HCT116 (cell line): ENCODE measurements around the gene RPRD1B. TPM values are rescaled to one million over a fixed set of nuclear protein-coding genes. Genes with fewer than 3 reads are reported as not detected.

Experiments used
- ATAC-seq: fragments of 200-7000 bp; cut with Tn5 transposase; 2 replicates; pipeline ENCODE4 v1.9.1; 2020; ENCODE audit warnings: mild to moderate bottlenecking, moderate library complexity
- BruUV-seq: library from RNA; stranded (reverse); fragments of 400-500 nt; replicated peaks from 2 replicates; lab custom pipeline; 2021; lab: Mats Ljungman, UMichigan
- CTCF ChIA-PET: fragments of 300-600 bp; sonication (Branson Sonifier 250); formaldehyde crosslinking; loops from one replicate; lab custom pipeline; 2021; ENCODE audit warnings: antibody characterized with exemption; lab: Charles Lee
- POLR2A ChIA-PET: fragments of 300-600, 350-600 bp; sonication (Branson Sonifier 250); formaldehyde crosslinking; loops from one replicate; lab custom pipeline; 2021; ENCODE audit warnings: antibody characterized with exemption; lab: Charles Lee
- RAD21 ChIA-PET, 2 experiments: fragments of 300-600 bp; sonication (Branson Sonifier 250); formaldehyde crosslinking; loops; one replicate each; lab custom pipeline; 2023; ENCODE audit warnings: low total read pairs in 2 of 2; ENCODE audit not compliant: uncharacterized antibody in 2 of 2, unreplicated experiment in 2 of 2, low non-redundant PET in 1 of 2; lab: Charles Lee
- DNase-seq: peaks from one replicate; pipeline ENCODE4 v3.0.0-alpha.2; 2010; ENCODE audit warnings: low read depth, low spot score
- H2AFZ ChIP-seq: fragments of 200-600 bp; shearing (Covaris generic), sonication (generic); 2 replicates; pipeline ENCODE4 v1.6.1; 2017; ENCODE audit warnings: low read depth, mixed run types, mixed read lengths, antibody characterized with exemption, low read length; ENCODE audit not compliant: poor library complexity, severe bottlenecking
- H3K27ac ChIP-seq: 2 replicates; pipeline ENCODE4 v1.5.1; 2012; ENCODE audit warnings: low read depth, low read length
- H3K27me3 ChIP-seq: fragments of 200-600 bp; sonication (generic); 2 replicates; pipeline ENCODE4 v1.6.1; 2016; ENCODE audit warnings: mixed run types, low read length, mixed read lengths; ENCODE audit not compliant: insufficient read depth
- H3K36me3 ChIP-seq, 2 experiments: fragments of 200-500 bp in 1 of 2; fragments of 200-600 bp in 1 of 2; sonication (Bioruptor generic) in 1 of 2; sonication (generic) in 1 of 2; 2 replicates each; pipeline versions ENCODE4 v1.5.1 to v1.6.1; 2014 to 2016; ENCODE audit warnings: low read length in 2 of 2, inconsistent platforms in 1 of 2, mixed read lengths in 1 of 2, mixed run types in 1 of 2; ENCODE audit not compliant: insufficient read depth in 2 of 2, control insufficient read depth in 1 of 2
- H3K4me1 ChIP-seq, 2 experiments: fragments of 200-600 bp in 1 of 2; sonication (generic) in 1 of 2; 2 replicates each; pipeline versions ENCODE4 v1.5.1 to v1.6.1; 2012 to 2017; ENCODE audit warnings: low read length in 2 of 2, inconsistent platforms in 1 of 2, mild to moderate bottlenecking in 1 of 2, mixed read lengths in 1 of 2, mixed run types in 1 of 2, moderate library complexity in 1 of 2; ENCODE audit not compliant: insufficient read depth in 2 of 2, control insufficient read depth in 1 of 2
- H3K4me2 ChIP-seq: fragments of 200-600 bp; sonication (generic); 2 replicates; pipeline ENCODE4 v1.6.1; 2017; ENCODE audit warnings: mixed run types, low read length, mixed read lengths
- H3K4me3 ChIP-seq, 2 experiments: fragments of 200-600 bp in 1 of 2; sonication (generic) in 1 of 2; replicated peaks in 1 of 2; 2 replicates each; pipeline ENCODE4 v1.5.1; 2011 to 2016; ENCODE audit warnings: low read length in 2 of 2, control low read depth in 1 of 2, low read depth in 1 of 2, mild to moderate bottlenecking in 1 of 2, mixed read lengths in 1 of 2, mixed run types in 1 of 2
- H3K79me2 ChIP-seq: fragments of 200-600 bp; sonication (generic); 2 replicates; pipeline ENCODE4 v1.6.1; 2017; ENCODE audit warnings: mild to moderate bottlenecking, mixed run types, low read length, moderate library complexity, mixed read lengths; ENCODE audit not compliant: insufficient read depth
- H3K9ac ChIP-seq: fragments of 200-600 bp; sonication (generic); 2 replicates; pipeline ENCODE4 v1.6.1; 2016; ENCODE audit warnings: low read length, mixed read lengths
- H3K9me2 ChIP-seq: fragments of 200-600 bp; sonication (generic), shearing (Covaris generic); 2 replicates; pipeline ENCODE4 v1.6.1; 2017; ENCODE audit warnings: mixed run types, mild to moderate bottlenecking, moderate library complexity; ENCODE audit not compliant: insufficient read depth
- H3K9me3 ChIP-seq, 2 experiments: fragments of 200-500 bp in 1 of 2; fragments of 200-600 bp in 1 of 2; sonication (Bioruptor generic) in 1 of 2; sonication (generic) in 1 of 2; 2 replicates each; pipeline ENCODE4 v1.6.1; 2014 to 2017; ENCODE audit warnings: low read length in 2 of 2, mixed read lengths in 2 of 2, inconsistent platforms in 1 of 2, low read depth in 1 of 2, mild to moderate bottlenecking in 1 of 2, mixed run types in 1 of 2, moderate library complexity in 1 of 2; ENCODE audit not compliant: control insufficient read depth in 1 of 2, insufficient read depth in 1 of 2
- H4K20me1 ChIP-seq: fragments of 200-600 bp; sonication (generic), shearing (Covaris generic); 2 replicates; pipeline ENCODE4 v1.6.1; 2017; ENCODE audit warnings: mixed run types, mild to moderate bottlenecking, moderate library complexity; ENCODE audit not compliant: insufficient read depth
- ELF1 ChIP-seq: IDR thresholded peaks from 2 replicates; pipeline ENCODE4 v1.6.1; 2012; ENCODE audit warnings: low read depth, borderline replicate concordance
- SP1 ChIP-seq: IDR thresholded peaks from 2 replicates; pipeline ENCODE4 v1.6.1; 2012; ENCODE audit warnings: low read depth
- ZNF274 ChIP-seq: fragments of 200-500 bp; sonication (Bioruptor generic); IDR thresholded peaks from 2 replicates; pipeline ENCODE4 v1.6.1; 2014; ENCODE audit warnings: mild to moderate bottlenecking, low read depth, low read length, inconsistent platforms
- intact Hi-C: fragments of 100-400 bp; cut with micrococcal nuclease; formaldehyde crosslinking; loops from 2 replicates; pipeline ENCODE4 v1.10.0; 2022
- total RNA-seq: library from RNA; stranded (reverse); gene quantifications from one replicate; pipeline ENCODE4 v1.2.1, GENCODE V29; 2021; ENCODE audit not compliant: unreplicated experiment

RPRD1B gene
- total RNA-seq, 1 experiment from 2014 or later = 30.7 TPM

- no peaks in the 10 kb centered on the region for H3K9me2 ChIP-seq
- POLR2A ChIA-PET = no interaction called here
- intact Hi-C loops = no loop called here
- H3K9me3 ChIP-seq = no peaks in the 10 kb centered on the region
- H3K79me2 ChIP-seq = no peaks in the 10 kb centered on the region
- H3K4me3 ChIP-seq = no peak overlapping the region
- no peak for ATAC-seq
- peaks cover 40 to 46% of the 10 kb centered on the region in 2 experiments for H3K36me3 ChIP-seq
- TF ChIP-seq SP1 = no peak
- no peak overlapping the region for H2AFZ ChIP-seq
- RAD21 ChIA-PET = no interaction called here
- H3K4me2 ChIP-seq = no peak overlapping the region
- H3K9ac ChIP-seq = no peak overlapping the region
- CTCF ChIA-PET = no interaction called here
- H3K27me3 ChIP-seq = no peaks in the 10 kb centered on the region
- H3K27ac ChIP-seq = no peak overlapping the region
- H3K4me1 ChIP-seq = no peaks in the 10 kb centered on the region
- DNase-seq = no peak
- no peaks in the 10 kb centered on the region for H4K20me1 ChIP-seq
- no TSS peak for BruUV-seq
Measured at GRCh38 chr20:38065764-38066375, 32.3 kb downstream of the RPRD1B start.

- H3K9ac ChIP-seq = no peak overlapping the region
- DNase-seq = no peak
- H3K4me3 ChIP-seq = no peak overlapping the region
- no peak for TF ChIP-seq ELF1
- no peak for TF ChIP-seq ZNF274
- no peak overlapping the region for H2AFZ ChIP-seq
- POLR2A ChIA-PET = no interaction called here
- CTCF ChIA-PET = no interaction called here
- no peaks in the 10 kb centered on the region for H3K27me3 ChIP-seq
- RAD21 ChIA-PET = no interaction called here
- no TSS peak for BruUV-seq
- no peak for ATAC-seq
- H4K20me1 ChIP-seq = no peaks in the 10 kb centered on the region
- H3K79me2 ChIP-seq = no peaks in the 10 kb centered on the region
- H3K4me2 ChIP-seq = no peak overlapping the region
- no peaks in the 10 kb centered on the region for H3K4me1 ChIP-seq
- H3K27ac ChIP-seq = no peak overlapping the region
- intact Hi-C loops = no loop called here
- H3K9me2 ChIP-seq = no peaks in the 10 kb centered on the region
- H3K36me3 ChIP-seq = peaks cover 48% of the 10 kb centered on the region in 2 experiments
- no peaks in the 10 kb centered on the region for H3K9me3 ChIP-seq
Measured at GRCh38 chr20:38066969-38067716, 33.6 kb downstream of the RPRD1B start.
